Measurements from ENCODE around the gene ATP2B1. TPM values are rescaled to one million over a fixed set of nuclear protein-coding genes. Genes with fewer than 3 reads are reported as not detected.

ATP2B1 gene
- total and polyA plus RNA-seq, 2 of the 13 experiments (the other 11 are each of a cell fraction or from before 2014, with no cell fraction given) = 12.1 to 60.2 TPM

GRCh38 chr12:89693639-89694202, 14.9 kb downstream of the ATP2B1 start:
- intact Hi-C loops (cut with micrococcal nuclease; ENCODE audit: unreplicated experiment) (loop anchor here (5.0 kb wide), 1 partner anchor 46 kb away; no protein-coding TSS in a partner anchor), in situ Hi-C loops (cut with HindIII; ENCODE audit: extremely low pct_ligation_motif_present, low pct_unique_long_range_greater_than_20kb) (no loop called here)
- H3K9me3 ChIP-seq (ENCODE audit: low read length) = no peaks in the 10 kb centered on the region
- WGBS (ENCODE audit: low lambda C conversion rate) = 94% methylated on average over 3 of the region's 3 CpGs
- no peak overlapping the region for H3K9ac ChIP-seq (ENCODE audit: insufficient read depth, low read depth, low read length)
- peaks cover 99% of the 10 kb centered on the region for H3K79me2 ChIP-seq (ENCODE audit: insufficient read depth, low read length)
- TF ChIP-seq ZNF816 (CRISPR knock-in tag; IDR thresholded peaks at IDR 0.05; ENCODE audit: borderline replicate concordance) = no peak
- ATAC-seq (no peak), FAIRE-seq (no peak), DNase-seq (ENCODE audit: low spot score) (no peak)
- H3K27ac ChIP-seq (ENCODE audit: extremely low read length, insufficient read depth, low read length) = no peak overlapping the region
- BruUV-seq (replicated peaks) = no TSS peak
- no peak overlapping the region for H3K4me2 ChIP-seq (ENCODE audit: low read depth, low read length)
- ChIA-PET CTCF (ENCODE audit: low intra/inter-chr PET ratio, low total read pairs) (no interaction called here), POLR2A (interaction anchor here (1.6 kb wide), 1 partner anchor 15 kb away, joined by 8 read pairs; the partner anchor contains the start of gene ATP2B1)
- peaks cover 5% of the 10 kb centered on the region for H4K20me1 ChIP-seq (ENCODE audit: insufficient read depth, low read length)
- no peaks in the 10 kb centered on the region for H3K27me3 ChIP-seq (ENCODE audit: control insufficient read depth in 1 of 2, insufficient read depth in 2 of 2, low read length in 2 of 2)
- H3K4me3 ChIP-seq (replicated peaks in 1 of 3; ENCODE audit: insufficient read depth in 1 of 3, low read depth in 2 of 3, low read length in 3 of 3) = no peak overlapping the region
- H3K4me1 ChIP-seq (ENCODE audit: insufficient read depth, low read length) = peaks cover 46% of the 10 kb centered on the region
- H2AFZ ChIP-seq (ENCODE audit: low read length) = no peak overlapping the region
- H3K36me3 ChIP-seq (replicated peaks in 1 of 2; ENCODE audit: control insufficient read depth in 1 of 2, insufficient read depth in 2 of 2, low read length in 2 of 2) = no peaks in the 10 kb centered on the region

GRCh38 chr12:89692439-89692838, 16.2 kb downstream of the ATP2B1 start:
- POLR2A ChIA-PET = no interaction called here
- ATAC-seq = no peak
- no TSS peak for BruUV-seq (replicated peaks)
- Histone ChIP-seq H3K27me3 (ENCODE audit: control insufficient read depth in 1 of 2, insufficient read depth in 2 of 2, low read length in 2 of 2) (no peaks in the 10 kb centered on the region), H3K9me3 (ENCODE audit: low read length) (no peaks in the 10 kb centered on the region), H3K4me1 (ENCODE audit: insufficient read depth, low read length) (peaks cover 52% of the 10 kb centered on the region), H2AFZ (ENCODE audit: low read length) (no peak overlapping the region), H3K36me3 (replicated peaks in 1 of 2; ENCODE audit: control insufficient read depth in 1 of 2, insufficient read depth in 2 of 2, low read length in 2 of 2) (no peaks in the 10 kb centered on the region), H3K27ac (ENCODE audit: extremely low read length, insufficient read depth, low read length) (no peak overlapping the region), H4K20me1 (ENCODE audit: insufficient read depth, low read length) (peaks cover 5% of the 10 kb centered on the region), H3K4me3 (replicated peaks in 1 of 3; ENCODE audit: insufficient read depth in 1 of 3, low read depth in 2 of 3, low read length in 3 of 3) (no peak overlapping the region), H3K4me2 (ENCODE audit: low read depth, low read length) (no peak overlapping the region), H3K79me2 (ENCODE audit: insufficient read depth, low read length) (peaks cover 99% of the 10 kb centered on the region), H3K9ac (ENCODE audit: insufficient read depth, low read depth, low read length) (no peak overlapping the region)
- no peak for TF ChIP-seq SAFB2 (CRISPR knock-in tag; IDR thresholded peaks at IDR 0.05; ENCODE audit: borderline replicate concordance, low read depth)
- peak; percentile 65 to 82 for TF ChIP-seq MAFK (conservative IDR thresholded peaks at IDR 0.05 in 1 of 2, IDR thresholded peaks at IDR 0.05 in 1 of 2; ENCODE audit: low read length in 2 of 2)
- peak; percentile 74 for TF ChIP-seq MAFF (IDR thresholded peaks at IDR 0.05; ENCODE audit: low read depth, low read length)
- in situ Hi-C loops (cut with HindIII; ENCODE audit: extremely low pct_ligation_motif_present, low pct_unique_long_range_greater_than_20kb) = no loop called here
- FAIRE-seq = no peak
- DNase-seq (ENCODE audit: low spot score) = no peak
- CTCF ChIA-PET (ENCODE audit: low intra/inter-chr PET ratio, low total read pairs) = no interaction called here
- WGBS (ENCODE audit: low lambda C conversion rate) = 85% methylated on average over 1 of the region's 1 CpG
- intact Hi-C loops (cut with micrococcal nuclease; ENCODE audit: unreplicated experiment) = loop anchor here (5.0 kb wide), 1 partner anchor 45 kb away; no protein-coding TSS in a partner anchor
